22Rv1 (cell line): ENCODE data around the gene LYRM1.

Source experiments
- ZFX ChIP-seq: fragments of 450-650 bp; IDR thresholded peaks from 2 replicates; pipeline ENCODE4 v1.6.1; 2017; ENCODE audit warnings: antibody characterized with exemption, borderline replicate concordance
- TF ChIP-seq, protein P1 (sequence below): fragments of 450-650 bp; IDR thresholded peaks from 2 replicates; pipeline ENCODE4 v1.5.1; 2017; ENCODE audit warnings: mild to moderate bottlenecking

GRCh38 chr16:20857281-20857680 lies 43.3 kb upstream of the LYRM1 start:
- TF ChIP-seq, protein P1, sequence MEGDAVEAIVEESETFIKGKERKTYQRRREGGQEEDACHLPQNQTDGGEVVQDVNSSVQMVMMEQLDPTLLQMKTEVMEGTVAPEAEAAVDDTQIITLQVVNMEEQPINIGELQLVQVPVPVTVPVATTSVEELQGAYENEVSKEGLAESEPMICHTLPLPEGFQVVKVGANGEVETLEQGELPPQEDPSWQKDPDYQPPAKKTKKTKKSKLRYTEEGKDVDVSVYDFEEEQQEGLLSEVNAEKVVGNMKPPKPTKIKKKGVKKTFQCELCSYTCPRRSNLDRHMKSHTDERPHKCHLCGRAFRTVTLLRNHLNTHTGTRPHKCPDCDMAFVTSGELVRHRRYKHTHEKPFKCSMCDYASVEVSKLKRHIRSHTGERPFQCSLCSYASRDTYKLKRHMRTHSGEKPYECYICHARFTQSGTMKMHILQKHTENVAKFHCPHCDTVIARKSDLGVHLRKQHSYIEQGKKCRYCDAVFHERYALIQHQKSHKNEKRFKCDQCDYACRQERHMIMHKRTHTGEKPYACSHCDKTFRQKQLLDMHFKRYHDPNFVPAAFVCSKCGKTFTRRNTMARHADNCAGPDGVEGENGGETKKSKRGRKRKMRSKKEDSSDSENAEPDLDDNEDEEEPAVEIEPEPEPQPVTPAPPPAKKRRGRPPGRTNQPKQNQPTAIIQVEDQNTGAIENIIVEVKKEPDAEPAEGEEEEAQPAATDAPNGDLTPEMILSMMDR = no peak
- TF ChIP-seq ZFX = no peak
